ENCODE data around the gene WDR27. TPM values are rescaled to one million over a fixed set of nuclear protein-coding genes. Genes with fewer than 3 reads are reported as not detected.

The WDR27 gene
- 13.4 TPM for polyA plus RNA-seq (2013, experiment 1 of 2)
- 12.7 TPM for polyA plus RNA-seq (2013, experiment 2 of 2)

- H3K23ac ChIP-seq (ENCODE audit: low read length), result peak within 1 kb of the TSS; percentile 96
- H3K79me1 ChIP-seq (ENCODE audit: low read length), result peaks cover 26% of the 10 kb centered on the region
- H4K5ac ChIP-seq (ENCODE audit: low read length), result no peak within 1 kb of the TSS
- H3K79me2 ChIP-seq (ENCODE audit: control insufficient read depth, insufficient read depth, low read length), result peaks cover 37% of the 10 kb centered on the region
- H3K4me1 ChIP-seq (ENCODE audit: control insufficient read depth, low read depth, low read length), result peaks cover 3% of the 10 kb centered on the region
- H2BK120ac ChIP-seq (ENCODE audit: low read depth, low read length), result no peak within 1 kb of the TSS
- peak within 1 kb of the TSS; percentile 7 for H4K8ac ChIP-seq (ENCODE audit: low read depth, low read length)
- peak within 1 kb of the TSS; percentile 83 for H3K4me3 ChIP-seq (ENCODE audit: low read length)
- H3K4me2 ChIP-seq (ENCODE audit: low read length), result peak within 1 kb of the TSS; percentile 91
- H3K56ac ChIP-seq (ENCODE audit: low read length), result peak within 1 kb of the TSS; percentile 98
- peak within 1 kb of the TSS; percentile 42 for H3K18ac ChIP-seq (ENCODE audit: low read length)
- no peaks in the 10 kb centered on the region for H3K27me3 ChIP-seq (ENCODE audit: insufficient read depth, low read length, poor library complexity)
- peaks cover 1% of the 10 kb centered on the region for H3K36me3 ChIP-seq (ENCODE audit: control insufficient read depth, insufficient read depth, low read length)
- peak within 1 kb of the TSS; percentile 88 for H3K27ac ChIP-seq (ENCODE audit: low read depth, low read length)
- H2BK5ac ChIP-seq (ENCODE audit: low read length), result peak within 1 kb of the TSS; percentile 69
- peak; percentile 98 for DNase-seq
- H3K9ac ChIP-seq (ENCODE audit: low read length), result peak within 1 kb of the TSS; percentile 95
- H3K4ac ChIP-seq (ENCODE audit: low read depth, low read length), result peak within 1 kb of the TSS; percentile 7
- no peak within 1 kb of the TSS for H2BK15ac ChIP-seq (replicated peaks; ENCODE audit: low read depth)
- no CpG with 5 or more reads among the region's 92 CpGs for WGBS (ENCODE audit: extremely low coverage, insufficient coverage, low lambda C conversion rate)
- H2AK5ac ChIP-seq (ENCODE audit: low read length), result peak within 1 kb of the TSS; percentile 34
Observed at GRCh38 chr6:169701954-169702839, at the start of gene WDR27, which contains the start of gene C6orf120. Gene WDR27, minus strand, starts transcription at chr6:169702029. Its CDS starts 13,024 bp downstream, at chr6:169689005. Gene C6orf120, plus strand, starts transcription at chr6:169702126. Its CDS starts 334 bp downstream, at chr6:169702460.

DNA sequence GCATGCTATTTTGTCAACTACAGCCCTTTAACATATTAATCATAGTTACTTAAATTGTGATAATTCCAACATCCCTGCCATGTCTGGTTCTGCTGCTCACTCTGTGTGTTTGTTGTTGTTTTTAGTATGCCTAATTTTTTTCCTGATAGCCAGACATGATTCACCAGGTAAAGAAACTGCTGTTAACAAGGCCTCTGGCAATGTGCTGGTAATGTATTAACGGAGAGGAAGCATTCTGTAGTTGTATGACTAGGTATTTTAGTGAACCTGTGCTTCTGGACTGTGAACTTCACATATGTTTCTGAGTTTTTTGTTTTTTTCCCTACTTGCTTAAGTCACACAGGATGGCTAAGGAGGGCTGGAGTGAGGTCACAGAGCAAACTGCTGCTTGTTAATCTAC lies 44.7 kb upstream of the WDR27 start:
- Histone ChIP-seq H3K23ac (ENCODE audit: low read length) (no peak overlapping the region), H3K4me1 (ENCODE audit: control insufficient read depth, low read depth, low read length) (peaks cover 2% of the 10 kb centered on the region), H2BK15ac (replicated peaks; ENCODE audit: low read depth) (no peak overlapping the region), H3K56ac (ENCODE audit: low read length) (no peak overlapping the region), H3K27ac (ENCODE audit: low read depth, low read length) (no peak overlapping the region), H3K79me2 (ENCODE audit: control insufficient read depth, insufficient read depth, low read length) (peaks cover 7% of the 10 kb centered on the region), H3K18ac (ENCODE audit: low read length) (no peak overlapping the region), H3K36me3 (ENCODE audit: control insufficient read depth, insufficient read depth, low read length) (no peaks in the 10 kb centered on the region), H4K8ac (ENCODE audit: low read depth, low read length) (no peak overlapping the region), H3K4me3 (ENCODE audit: low read length) (no peak overlapping the region), H2AK5ac (ENCODE audit: low read length) (no peak overlapping the region), H3K4me2 (ENCODE audit: low read length) (no peak overlapping the region), H3K27me3 (ENCODE audit: insufficient read depth, low read length, poor library complexity) (no peaks in the 10 kb centered on the region), H3K79me1 (ENCODE audit: low read length) (peaks cover 2% of the 10 kb centered on the region), H3K4ac (ENCODE audit: low read depth, low read length) (no peak overlapping the region), H2BK120ac (ENCODE audit: low read depth, low read length) (no peak overlapping the region), H4K5ac (ENCODE audit: low read length) (no peak overlapping the region), H2BK5ac (ENCODE audit: low read length) (no peak overlapping the region), H3K9ac (ENCODE audit: low read length) (no peak overlapping the region)
- WGBS (ENCODE audit: extremely low coverage, insufficient coverage, low lambda C conversion rate), result no CpG with 5 or more reads among the region's 1 CpG
- no peak for DNase-seq

DNA sequence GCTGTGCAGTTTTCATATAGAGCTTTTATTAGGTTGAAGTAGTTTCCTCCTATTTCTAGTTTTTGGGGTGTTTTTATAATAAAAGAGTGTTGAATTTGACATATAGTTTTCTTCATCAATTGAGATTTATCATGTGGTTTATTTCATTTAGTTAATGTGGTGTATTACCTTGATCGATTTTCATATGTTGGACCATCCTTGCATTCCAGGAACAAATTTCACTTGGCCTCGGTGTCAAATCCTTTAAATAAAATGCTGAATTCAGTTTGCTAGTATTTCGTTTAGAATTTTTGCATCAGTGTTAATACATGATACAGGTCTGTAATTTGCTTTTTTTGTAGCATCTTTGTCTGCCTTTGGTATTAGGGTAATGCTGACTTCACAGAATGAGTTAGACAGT lies 43.6 kb upstream of the WDR27 start:
- Histone ChIP-seq H3K56ac (ENCODE audit: low read length) (no peak overlapping the region), H3K4me1 (ENCODE audit: control insufficient read depth, low read depth, low read length) (peaks cover 2% of the 10 kb centered on the region), H3K27ac (ENCODE audit: low read depth, low read length) (no peak overlapping the region), H3K4ac (ENCODE audit: low read depth, low read length) (no peak overlapping the region), H2BK5ac (ENCODE audit: low read length) (no peak overlapping the region), H3K18ac (ENCODE audit: low read length) (no peak overlapping the region), H3K79me2 (ENCODE audit: control insufficient read depth, insufficient read depth, low read length) (peaks cover 3% of the 10 kb centered on the region), H3K9ac (ENCODE audit: low read length) (no peak overlapping the region), H3K4me2 (ENCODE audit: low read length) (no peak overlapping the region), H3K27me3 (ENCODE audit: insufficient read depth, low read length, poor library complexity) (no peaks in the 10 kb centered on the region), H2AK5ac (ENCODE audit: low read length) (no peak overlapping the region), H2BK120ac (ENCODE audit: low read depth, low read length) (no peak overlapping the region), H4K5ac (ENCODE audit: low read length) (no peak overlapping the region), H3K36me3 (ENCODE audit: control insufficient read depth, insufficient read depth, low read length) (no peaks in the 10 kb centered on the region), H3K79me1 (ENCODE audit: low read length) (peaks cover 2% of the 10 kb centered on the region), H4K8ac (ENCODE audit: low read depth, low read length) (no peak overlapping the region), H3K23ac (ENCODE audit: low read length) (no peak overlapping the region), H2BK15ac (replicated peaks; ENCODE audit: low read depth) (no peak overlapping the region), H3K4me3 (ENCODE audit: low read length) (no peak overlapping the region)
- no peak for DNase-seq
- WGBS (ENCODE audit: extremely low coverage, insufficient coverage, low lambda C conversion rate), result no CpG with 5 or more reads among the region's 3 CpGs

DNA sequence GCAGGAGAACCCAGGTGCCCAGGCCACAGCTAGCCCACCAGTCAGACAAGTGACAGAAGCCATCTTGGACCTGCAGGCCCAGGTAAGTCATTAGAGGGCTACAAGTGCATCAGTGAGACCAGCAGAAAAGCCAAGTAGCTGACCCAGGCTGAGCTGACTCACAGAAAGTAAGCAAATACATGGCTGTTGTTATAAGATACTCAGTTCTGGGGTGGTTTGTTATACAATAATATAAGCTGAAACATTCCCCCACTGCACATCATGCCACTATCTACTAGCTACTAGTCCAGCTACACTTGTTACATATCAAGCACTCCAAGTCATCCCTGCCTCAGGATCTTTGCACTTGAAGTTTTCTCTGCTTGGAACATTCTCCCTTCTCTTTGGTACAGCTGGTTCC lies 39.5 kb upstream of the WDR27 start:
- Histone ChIP-seq H3K4me3 (ENCODE audit: low read length) (no peak overlapping the region), H3K27me3 (ENCODE audit: insufficient read depth, low read length, poor library complexity) (no peaks in the 10 kb centered on the region), H3K4ac (ENCODE audit: low read depth, low read length) (no peak overlapping the region), H2BK5ac (ENCODE audit: low read length) (no peak overlapping the region), H3K18ac (ENCODE audit: low read length) (no peak overlapping the region), H3K36me3 (ENCODE audit: control insufficient read depth, insufficient read depth, low read length) (no peaks in the 10 kb centered on the region), H4K8ac (ENCODE audit: low read depth, low read length) (no peak overlapping the region), H2BK120ac (ENCODE audit: low read depth, low read length) (no peak overlapping the region), H3K79me1 (ENCODE audit: low read length) (no peaks in the 10 kb centered on the region), H3K4me1 (ENCODE audit: control insufficient read depth, low read depth, low read length) (no peaks in the 10 kb centered on the region), H3K79me2 (ENCODE audit: control insufficient read depth, insufficient read depth, low read length) (no peaks in the 10 kb centered on the region), H3K4me2 (ENCODE audit: low read length) (no peak overlapping the region), H3K56ac (ENCODE audit: low read length) (no peak overlapping the region), H3K9ac (ENCODE audit: low read length) (no peak overlapping the region), H2AK5ac (ENCODE audit: low read length) (no peak overlapping the region), H3K23ac (ENCODE audit: low read length) (no peak overlapping the region), H3K27ac (ENCODE audit: low read depth, low read length) (no peak overlapping the region), H4K5ac (ENCODE audit: low read length) (no peak overlapping the region), H2BK15ac (replicated peaks; ENCODE audit: low read depth) (no peak overlapping the region)
- no peak for DNase-seq

DNA sequence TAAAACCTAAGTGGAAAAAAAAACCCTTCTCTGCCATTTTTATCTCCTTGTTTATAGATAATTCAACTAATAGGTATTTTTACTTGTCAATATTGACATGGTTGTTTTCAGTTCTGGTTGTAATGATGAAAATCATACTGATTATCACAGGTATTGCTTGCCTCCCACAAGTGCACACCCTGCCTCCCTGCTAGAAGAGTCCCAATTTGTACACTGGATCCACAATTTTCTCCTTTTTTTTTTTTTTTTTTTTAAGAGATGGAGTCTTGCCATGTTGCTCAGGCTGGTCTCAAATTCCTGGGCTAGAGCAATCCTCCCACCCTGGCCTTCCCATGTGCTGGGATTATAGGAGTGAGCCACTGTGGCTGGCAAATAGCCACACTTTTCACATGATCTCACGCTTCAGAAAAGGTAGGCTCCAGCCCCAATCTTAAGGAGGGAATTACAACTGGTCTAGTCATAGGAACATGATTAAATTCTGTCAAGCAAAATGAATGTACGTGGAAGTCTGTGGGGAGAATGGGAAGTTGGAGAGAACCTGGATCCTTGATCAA lies 37.2 kb upstream of the WDR27 start:
- no peak overlapping the region for H3K56ac ChIP-seq (ENCODE audit: low read length)
- no peaks in the 10 kb centered on the region for H3K36me3 ChIP-seq (ENCODE audit: control insufficient read depth, insufficient read depth, low read length)
- no peak overlapping the region for H4K8ac ChIP-seq (ENCODE audit: low read depth, low read length)
- no peak overlapping the region for H2BK120ac ChIP-seq (ENCODE audit: low read depth, low read length)
- no peak overlapping the region for H3K4ac ChIP-seq (ENCODE audit: low read depth, low read length)
- no peaks in the 10 kb centered on the region for H3K4me1 ChIP-seq (ENCODE audit: control insufficient read depth, low read depth, low read length)
- no peak overlapping the region for H4K5ac ChIP-seq (ENCODE audit: low read length)
- no peak overlapping the region for H3K4me2 ChIP-seq (ENCODE audit: low read length)
- no peak overlapping the region for H2BK5ac ChIP-seq (ENCODE audit: low read length)
- no peaks in the 10 kb centered on the region for H3K79me2 ChIP-seq (ENCODE audit: control insufficient read depth, insufficient read depth, low read length)
- no peak overlapping the region for H3K9ac ChIP-seq (ENCODE audit: low read length)
- no peak overlapping the region for H2BK15ac ChIP-seq (replicated peaks; ENCODE audit: low read depth)
- H2AK5ac ChIP-seq (ENCODE audit: low read length), result no peak overlapping the region
- H3K27ac ChIP-seq (ENCODE audit: low read depth, low read length), result no peak overlapping the region
- H3K18ac ChIP-seq (ENCODE audit: low read length), result no peak overlapping the region
- H3K23ac ChIP-seq (ENCODE audit: low read length), result no peak overlapping the region
- DNase-seq, result no peak
- WGBS (ENCODE audit: extremely low coverage, insufficient coverage, low lambda C conversion rate), result no CpG with 5 or more reads among the region's 2 CpGs
- no peaks in the 10 kb centered on the region for H3K27me3 ChIP-seq (ENCODE audit: insufficient read depth, low read length, poor library complexity)
- H3K4me3 ChIP-seq (ENCODE audit: low read length), result no peak overlapping the region
- H3K79me1 ChIP-seq (ENCODE audit: low read length), result no peaks in the 10 kb centered on the region
